ENCODE measurements around the gene CSK. TPM values are rescaled to one million over a fixed set of nuclear protein-coding genes. Genes with fewer than 3 reads are reported as not detected.

CSK gene
- total and polyA plus RNA-seq, 2 donors from 2014 or later: 18.9 to 58.8 TPM

DNA sequence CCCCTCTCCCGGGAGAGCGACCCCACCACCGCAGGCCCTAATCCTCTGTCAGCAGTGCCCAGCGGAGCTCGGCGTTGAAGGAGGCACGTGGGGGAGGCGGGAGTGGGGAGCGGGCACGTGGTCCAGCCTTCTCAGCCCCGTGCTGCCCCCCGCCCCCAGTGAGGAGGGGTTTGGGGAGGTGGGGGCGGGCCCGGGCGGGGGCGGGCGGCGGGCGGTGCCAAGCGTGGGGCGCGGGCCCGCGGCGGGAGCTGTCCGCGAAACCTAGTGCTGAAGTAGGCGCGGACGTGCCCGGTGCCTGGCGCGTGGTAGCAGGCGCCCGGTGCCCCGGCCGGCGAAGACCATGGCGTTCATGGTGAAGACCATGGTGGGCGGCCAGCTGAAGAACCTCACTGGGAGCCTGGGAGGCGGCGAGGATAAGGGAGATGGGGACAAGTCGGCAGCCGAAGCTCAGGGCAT, 44.5 kb downstream of the CSK start, which contains the start of gene CPLX3:
Gene CPLX3 (plus strand): TSS at position 264 of the 456 bp plus-strand sequence. CDS start 77 bp downstream, at position 341.
- Histone ChIP-seq H3K36me3 (ENCODE audit: control insufficient read depth in 2 of 3, insufficient read depth in 3 of 3, low read length in 3 of 3) (no peaks in the 10 kb centered on the region), H3K9ac (ENCODE audit: low read length in 3 of 3) (no peak within 1 kb of the TSS), H3K27ac (ENCODE audit: low read depth in 2 of 2, low read length in 2 of 2) (no peak within 1 kb of the TSS), H3K4me3 (ENCODE audit: low read length in 3 of 3) (no peak within 1 kb of the TSS), H3K9me3 (ENCODE audit: control insufficient read depth in 2 of 3, insufficient read depth in 1 of 3, low read length in 3 of 3) (no peaks in the 10 kb centered on the region), H3K4me1 (ENCODE audit: control insufficient read depth in 2 of 3, insufficient read depth in 2 of 3, low read depth in 1 of 3, low read length in 3 of 3) (no peaks in the 10 kb centered on the region), H3K27me3 (ENCODE audit: control insufficient read depth, insufficient read depth, low read length) (peaks cover 4% of the 10 kb centered on the region)
- intact Hi-C loops (cut with DNase I): no loop called here
- FAIRE-seq: no peak
- TF ChIP-seq, protein P1, sequence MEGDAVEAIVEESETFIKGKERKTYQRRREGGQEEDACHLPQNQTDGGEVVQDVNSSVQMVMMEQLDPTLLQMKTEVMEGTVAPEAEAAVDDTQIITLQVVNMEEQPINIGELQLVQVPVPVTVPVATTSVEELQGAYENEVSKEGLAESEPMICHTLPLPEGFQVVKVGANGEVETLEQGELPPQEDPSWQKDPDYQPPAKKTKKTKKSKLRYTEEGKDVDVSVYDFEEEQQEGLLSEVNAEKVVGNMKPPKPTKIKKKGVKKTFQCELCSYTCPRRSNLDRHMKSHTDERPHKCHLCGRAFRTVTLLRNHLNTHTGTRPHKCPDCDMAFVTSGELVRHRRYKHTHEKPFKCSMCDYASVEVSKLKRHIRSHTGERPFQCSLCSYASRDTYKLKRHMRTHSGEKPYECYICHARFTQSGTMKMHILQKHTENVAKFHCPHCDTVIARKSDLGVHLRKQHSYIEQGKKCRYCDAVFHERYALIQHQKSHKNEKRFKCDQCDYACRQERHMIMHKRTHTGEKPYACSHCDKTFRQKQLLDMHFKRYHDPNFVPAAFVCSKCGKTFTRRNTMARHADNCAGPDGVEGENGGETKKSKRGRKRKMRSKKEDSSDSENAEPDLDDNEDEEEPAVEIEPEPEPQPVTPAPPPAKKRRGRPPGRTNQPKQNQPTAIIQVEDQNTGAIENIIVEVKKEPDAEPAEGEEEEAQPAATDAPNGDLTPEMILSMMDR (IDR thresholded peaks at IDR 0.05; ENCODE audit: borderline replicate concordance, extremely low read depth, insufficient read depth): no peak
- DNase-seq: peak in 4 of 5 donors; percentile 71 to 86 (median 84)

DNA sequence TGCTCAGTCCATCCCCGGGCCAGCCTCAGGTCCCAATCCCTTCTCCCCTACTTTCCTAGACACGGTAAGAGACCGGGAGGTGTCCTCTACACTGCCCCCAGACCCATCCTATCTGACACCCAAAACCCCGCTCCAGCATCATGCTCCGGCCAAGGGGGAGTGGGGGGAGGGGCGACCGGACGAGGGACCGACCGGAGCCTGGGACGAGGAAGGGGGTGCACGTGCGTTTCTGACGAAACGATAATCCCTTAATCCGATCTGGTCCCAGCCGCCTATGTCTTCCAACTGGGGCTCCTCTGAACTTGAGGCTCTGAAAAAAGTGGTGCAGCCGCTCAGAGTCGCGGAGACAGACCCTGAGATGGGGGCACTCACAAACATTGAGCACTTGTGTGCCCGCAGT, 45.0 kb downstream of the CSK start:
- Histone ChIP-seq H3K27ac (ENCODE audit: low read depth in 2 of 2, low read length in 2 of 2) (no peak overlapping the region), H3K9ac (ENCODE audit: low read length in 3 of 3) (no peak overlapping the region), H3K36me3 (ENCODE audit: control insufficient read depth in 2 of 3, insufficient read depth in 3 of 3, low read length in 3 of 3) (no peaks in the 10 kb centered on the region), H3K27me3 (ENCODE audit: control insufficient read depth, insufficient read depth, low read length) (peaks cover 4% of the 10 kb centered on the region), H3K4me1 (ENCODE audit: control insufficient read depth in 2 of 3, insufficient read depth in 2 of 3, low read depth in 1 of 3, low read length in 3 of 3) (no peaks in the 10 kb centered on the region), H3K9me3 (ENCODE audit: control insufficient read depth in 2 of 3, insufficient read depth in 1 of 3, low read length in 3 of 3) (no peaks in the 10 kb centered on the region), H3K4me3 (ENCODE audit: low read length in 3 of 3) (no peak overlapping the region)
- TF ChIP-seq, protein P1 (IDR thresholded peaks at IDR 0.05; ENCODE audit: borderline replicate concordance, extremely low read depth, insufficient read depth): no peak
- no peak for FAIRE-seq
- no peak for DNase-seq
- intact Hi-C loops (cut with DNase I): no loop called here

DNA sequence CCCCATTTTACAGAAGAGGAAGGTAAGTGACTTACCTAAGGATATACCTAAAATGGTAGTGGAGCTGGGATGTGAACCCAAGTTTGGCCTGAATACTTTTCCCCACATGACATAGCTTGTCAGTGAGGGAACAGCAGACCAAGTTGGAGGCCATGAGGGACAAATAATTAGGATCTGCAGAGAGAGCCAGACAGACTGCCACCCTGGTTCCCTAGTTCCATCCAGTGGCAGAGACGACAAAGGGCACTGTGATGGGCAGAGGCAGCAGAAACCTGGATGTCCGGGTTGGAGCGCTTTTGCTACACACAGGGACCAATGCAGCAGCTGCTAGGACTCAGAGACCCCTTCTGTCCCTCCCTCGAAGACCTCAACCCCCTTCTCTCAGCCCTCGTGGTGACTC, 45.7 kb downstream of the CSK start:
- DNase-seq (no peak), FAIRE-seq (no peak)
- H3K9me3 ChIP-seq (ENCODE audit: control insufficient read depth in 2 of 3, insufficient read depth in 1 of 3, low read length in 3 of 3): no peaks in the 10 kb centered on the region
- intact Hi-C loops (cut with DNase I): no loop called here
- H3K27ac ChIP-seq (ENCODE audit: low read depth in 2 of 2, low read length in 2 of 2): no peak overlapping the region
- no peaks in the 10 kb centered on the region for H3K36me3 ChIP-seq (ENCODE audit: control insufficient read depth in 2 of 3, insufficient read depth in 3 of 3, low read length in 3 of 3)
- H3K4me1 ChIP-seq (ENCODE audit: control insufficient read depth in 2 of 3, insufficient read depth in 2 of 3, low read depth in 1 of 3, low read length in 3 of 3): no peaks in the 10 kb centered on the region
- H3K4me3 ChIP-seq (ENCODE audit: low read length in 3 of 3): no peak overlapping the region
- TF ChIP-seq, protein P1 (IDR thresholded peaks at IDR 0.05; ENCODE audit: borderline replicate concordance, extremely low read depth, insufficient read depth): no peak
- no peak overlapping the region for H3K9ac ChIP-seq (ENCODE audit: low read length in 3 of 3)
- peaks cover 4% of the 10 kb centered on the region for H3K27me3 ChIP-seq (ENCODE audit: control insufficient read depth, insufficient read depth, low read length)

DNA sequence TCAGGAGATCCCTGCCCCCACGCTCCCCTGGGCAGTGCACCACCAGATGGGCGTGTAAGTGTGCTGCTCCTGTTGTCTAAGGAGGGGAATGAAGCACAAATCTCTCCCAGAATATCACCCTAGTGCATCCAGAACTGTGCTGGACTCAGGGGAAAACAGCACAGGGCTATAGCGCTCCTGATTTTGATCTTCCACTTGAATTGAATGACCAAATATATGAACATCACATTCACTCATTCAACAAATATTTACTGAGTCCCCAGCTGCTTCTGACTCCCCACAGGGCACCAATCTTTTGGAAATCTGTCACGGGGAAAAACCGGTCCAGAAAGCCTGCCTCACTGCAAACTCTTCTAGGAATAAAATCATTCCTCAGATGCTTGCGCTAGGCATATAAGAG, 47.0 kb downstream of the CSK start:
- Histone ChIP-seq H3K27ac (ENCODE audit: low read depth in 2 of 2, low read length in 2 of 2) (no peak overlapping the region), H3K9ac (ENCODE audit: low read length in 3 of 3) (no peak overlapping the region), H3K9me3 (ENCODE audit: control insufficient read depth in 2 of 3, insufficient read depth in 1 of 3, low read length in 3 of 3) (no peaks in the 10 kb centered on the region), H3K27me3 (ENCODE audit: control insufficient read depth, insufficient read depth, low read length) (peaks cover 4% of the 10 kb centered on the region), H3K4me1 (ENCODE audit: control insufficient read depth in 2 of 3, insufficient read depth in 2 of 3, low read depth in 1 of 3, low read length in 3 of 3) (no peaks in the 10 kb centered on the region), H3K36me3 (ENCODE audit: control insufficient read depth in 2 of 3, insufficient read depth in 3 of 3, low read length in 3 of 3) (no peaks in the 10 kb centered on the region), H3K4me3 (ENCODE audit: low read length in 3 of 3) (no peak overlapping the region)
- TF ChIP-seq, protein P1 (IDR thresholded peaks at IDR 0.05; ENCODE audit: borderline replicate concordance, extremely low read depth, insufficient read depth): no peak
- intact Hi-C loops (cut with DNase I): no loop called here
- no peak for FAIRE-seq
- no peak for DNase-seq
